Astrocyte of the cerebellum (primary cell): Measurements from ENCODE around the gene CCDC194.
"Not testable (repeated sequence)": the region's sequence is repeated elsewhere in the genome, so short reads cannot be mapped to it uniquely, and the experiment has no call there.

ENCODE experiments used
- DNase-seq: peaks from one replicate; pipeline ENCODE4 v3.0.0-alpha.2; 2011; ENCODE audit warnings: low read depth
- H3K4me3 ChIP-seq: 2 replicates; pipeline ENCODE4 v1.5.1; 2011; ENCODE audit warnings: mild to moderate bottlenecking, low read depth, low read length, moderate library complexity
- CTCF ChIP-seq: IDR thresholded peaks from 2 replicates; pipeline ENCODE4 v1.5.1; 2012; ENCODE audit warnings: low read length, low read depth, moderate library complexity, mild to moderate bottlenecking; ENCODE audit errors: missing control alignments
- in situ Hi-C: cut with HindIII; loops from 2 replicates; pipeline ENCODE4 v1.10.0; 2017; ENCODE audit warnings: low sequenced_read_pairs

CCDC194 gene

GRCh38 chr19:17376935-17377600 is 16.9 kb downstream of the CCDC194 start, which contains the start of gene PLVAP:
Gene PLVAP (minus strand): TSS chr19:17377342. CDS start chr19:17377288, 54 bp downstream.
- H3K4me3 ChIP-seq, result no peak within 1 kb of the TSS
- in situ Hi-C loops, result no loop called here
- no peak for TF ChIP-seq CTCF
- DNase-seq, result no peak

- no peak for TF ChIP-seq CTCF
- DNase-seq, result no peak
- in situ Hi-C loops, result no loop called here
- no peak overlapping the region for H3K4me3 ChIP-seq
Measured at GRCh38 chr19:17370026-17370587, 23.9 kb downstream of the CCDC194 start.

DNA sequence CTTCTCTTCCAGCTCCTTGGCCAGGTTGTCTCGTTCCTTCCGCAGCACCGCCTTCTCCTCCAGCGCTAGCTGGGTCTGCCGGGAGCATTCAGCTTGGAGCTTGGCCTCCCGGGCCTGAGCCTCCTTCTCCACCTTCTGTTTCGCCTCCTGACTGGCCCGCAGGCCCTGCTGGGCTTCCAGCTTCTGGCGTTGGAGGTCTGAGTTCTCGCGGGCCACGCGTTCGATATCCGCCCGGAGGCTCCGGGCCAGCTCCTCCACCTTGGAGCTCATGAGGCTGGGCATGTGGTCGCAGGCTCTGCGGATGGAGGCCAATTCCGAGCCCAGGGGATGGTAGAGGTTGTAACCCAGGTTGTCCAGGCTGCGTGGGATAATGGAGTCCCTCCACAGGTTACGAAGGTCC is 28.6 kb downstream of the CCDC194 start:
- H3K4me3 ChIP-seq, result no peak overlapping the region
- no peak for DNase-seq
- TF ChIP-seq CTCF, result no peak
- in situ Hi-C loops, result no loop called here

GRCh38 chr19:17363852-17364605 is 30.0 kb downstream of the CCDC194 start:
- in situ Hi-C loops, H3K4me3 ChIP-seq, DNase-seq: not testable (repeated sequence)

GRCh38 chr19:17359905-17360800 is 33.8 kb downstream of the CCDC194 start:
- DNase-seq, result no peak
- H3K4me3 ChIP-seq, result no peak overlapping the region
- TF ChIP-seq CTCF, result no peak
- in situ Hi-C loops, result no loop called here

DNA sequence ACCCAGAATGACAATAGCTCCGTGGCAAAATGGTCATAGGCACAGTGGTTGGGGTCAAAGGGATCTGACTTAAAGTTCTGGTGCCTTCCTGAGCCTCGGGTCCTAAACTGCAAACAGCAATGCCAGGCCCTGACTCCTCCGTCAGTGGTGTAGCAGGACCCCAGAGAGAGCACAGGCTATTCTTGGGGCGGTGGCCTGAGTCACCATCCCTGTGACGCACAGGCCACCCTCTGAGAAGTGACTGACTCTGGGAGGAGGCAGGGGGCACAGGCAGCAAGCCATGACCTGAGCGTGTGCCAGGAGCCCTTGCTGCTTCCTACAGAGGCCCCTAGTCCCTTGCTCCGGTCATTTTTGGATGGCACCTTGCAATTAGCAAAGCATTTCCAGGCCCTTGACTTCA is 35.6 kb downstream of the CCDC194 start:
- no peak overlapping the region for H3K4me3 ChIP-seq
- TF ChIP-seq CTCF, result no peak
- DNase-seq, result no peak
- in situ Hi-C loops, result no loop called here
